Endometrial microvascular endothelial cells (primary cell): Measurements from ENCODE around the gene IFT52. TPM values are rescaled to one million over a fixed set of nuclear protein-coding genes. Genes with fewer than 3 reads are reported as not detected.
"Not testable (repeated sequence)": the region's sequence is repeated elsewhere in the genome, so short reads cannot be mapped to it uniquely, and the experiment has no call there.

ENCODE experiments used
- in situ Hi-C: cut with HindIII; loops from 2 replicates; pipeline ENCODE4 v1.10.0; 2017; ENCODE audit warnings: low sequenced_read_pairs, low pct_unique_long_range_greater_than_20kb; ENCODE audit errors: inconsistent ontology term
- total RNA-seq: library from RNA; depleted of rRNA; stranded (reverse); fragments of >200 nt; gene quantifications from one replicate; pipeline ENCODE4 v1.2.3, GENCODE V29; 2015; ENCODE audit errors: inconsistent ontology term

The IFT52 gene
- total RNA-seq, 1 donor from 2014 or later: 19.5 TPM

GRCh38 chr20:43564993-43565757, 25.6 kb upstream of the IFT52 start:
- in situ Hi-C loops: no loop called here

- in situ Hi-C loops: no loop called here
These were observed 25.0 kb upstream of the IFT52 start for GRCh38 chr20:43565758-43566104.

GRCh38 chr20:43567477-43567876, 23.3 kb upstream of the IFT52 start:
- in situ Hi-C loops: no loop called here

GRCh38 chr20:43568706-43569105, 22.0 kb upstream of the IFT52 start:
- in situ Hi-C loops: no loop called here

- in situ Hi-C loops: no loop called here
These were observed 21.5 kb upstream of the IFT52 start for GRCh38 chr20:43569282-43569681.

- in situ Hi-C loops: no loop called here
These were observed 20.2 kb upstream of the IFT52 start for GRCh38 chr20:43570496-43570895.

GRCh38 chr20:43571310-43571709, 19.4 kb upstream of the IFT52 start:
- in situ Hi-C loops: no loop called here

GRCh38 chr20:43571771-43572170, 19.0 kb upstream of the IFT52 start:
- in situ Hi-C loops: no loop called here

- in situ Hi-C loops: no loop called here
These were observed 17.8 kb upstream of the IFT52 start for GRCh38 chr20:43572891-43573290.

- in situ Hi-C loops: no loop called here
These were observed 14.6 kb upstream of the IFT52 start for GRCh38 chr20:43576108-43576507.

GRCh38 chr20:43579861-43580793, 10.6 kb upstream of the IFT52 start:
- in situ Hi-C loops: no loop called here

- in situ Hi-C loops: no loop called here
These were observed 7.4 kb upstream of the IFT52 start for GRCh38 chr20:43583133-43583864.

GRCh38 chr20:43583982-43584432, 6.7 kb upstream of the IFT52 start:
- in situ Hi-C loops: no loop called here

- in situ Hi-C loops: no loop called here
These were observed 6.1 kb upstream of the IFT52 start for GRCh38 chr20:43584448-43585136.

GRCh38 chr20:43586641-43587040, 4.1 kb upstream of the IFT52 start:
- in situ Hi-C loops: no loop called here

- in situ Hi-C loops: not testable (repeated sequence)
These were observed 2.2 kb upstream of the IFT52 start for GRCh38 chr20:43588526-43588925.

- in situ Hi-C loops: no loop called here
These were observed 723 bp upstream of the IFT52 start for GRCh38 chr20:43590036-43590391.

- in situ Hi-C loops: not testable (repeated sequence)
These were observed 11.2 kb downstream of the IFT52 start for GRCh38 chr20:43601960-43602359.

- in situ Hi-C loops: no loop called here
These were observed 12.4 kb downstream of the IFT52 start for GRCh38 chr20:43603124-43603523.
